ENCODE results near the gene ACTC1.
"Not testable (repeated sequence)": the region's sequence is repeated elsewhere in the genome, so short reads cannot be mapped to it uniquely, and the experiment has no call there.

Gene ACTC1

GRCh38 chr15:34813446-34814190 is 18.3 kb upstream of the ACTC1 start:
- Histone ChIP-seq H3K4me1 (ENCODE audit: control insufficient read depth, insufficient read depth, low read length, poor library complexity, severe bottlenecking) (no peaks in the 10 kb centered on the region), H3K27ac (ENCODE audit: insufficient read depth, low read length, poor library complexity, severe bottlenecking) (no peak overlapping the region), H3K27me3 (replicated peaks; ENCODE audit: control insufficient read depth, insufficient read depth, low read length, poor library complexity, severe bottlenecking) (no peaks in the 10 kb centered on the region), H3K4me3 (ENCODE audit: insufficient read depth, low read depth, low read length, poor library complexity, severe bottlenecking) (no peak overlapping the region), H3K36me3 (ENCODE audit: control insufficient read depth, insufficient read depth, low read length) (no peaks in the 10 kb centered on the region), H3K9me3 (ENCODE audit: control insufficient read depth, low read length) (no peaks in the 10 kb centered on the region)
- DNase-seq: no peak

DNA sequence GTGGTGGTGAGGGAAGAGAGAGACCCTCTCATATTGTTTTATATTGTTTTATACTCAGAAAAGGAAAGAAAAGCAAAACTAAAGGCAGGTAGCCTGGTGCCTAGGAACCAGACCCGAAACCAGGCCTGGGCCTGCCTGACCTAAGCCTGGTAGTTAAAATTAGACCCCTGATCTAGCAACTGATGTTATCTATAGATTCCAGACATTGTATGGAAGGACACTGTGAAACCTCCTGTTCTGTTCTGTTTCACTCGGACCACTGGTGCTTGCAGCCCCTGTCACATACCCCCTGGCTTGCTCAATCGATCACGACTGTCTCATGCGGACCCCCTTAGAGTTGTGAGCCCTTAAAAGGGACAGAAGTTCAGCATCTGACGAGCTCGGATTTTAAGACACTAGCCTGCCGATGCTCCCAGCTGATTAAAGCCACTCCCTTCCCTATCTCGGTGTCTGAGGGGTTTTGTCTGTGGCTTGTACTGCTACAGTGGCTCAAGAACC is 17.6 kb upstream of the ACTC1 start:
- H3K27me3 ChIP-seq (replicated peaks; ENCODE audit: control insufficient read depth, insufficient read depth, low read length, poor library complexity, severe bottlenecking); H3K4me1 ChIP-seq (ENCODE audit: control insufficient read depth, insufficient read depth, low read length, poor library complexity, severe bottlenecking); H3K36me3 ChIP-seq (ENCODE audit: control insufficient read depth, insufficient read depth, low read length); H3K27ac ChIP-seq (ENCODE audit: insufficient read depth, low read length, poor library complexity, severe bottlenecking); DNase-seq; H3K9me3 ChIP-seq (ENCODE audit: control insufficient read depth, low read length); H3K4me3 ChIP-seq (ENCODE audit: insufficient read depth, low read depth, low read length, poor library complexity, severe bottlenecking): not testable (repeated sequence)

GRCh38 chr15:34812369-34812768 is 17.0 kb upstream of the ACTC1 start:
- no peak overlapping the region for H3K27ac ChIP-seq (ENCODE audit: insufficient read depth, low read length, poor library complexity, severe bottlenecking)
- H3K4me3 ChIP-seq (ENCODE audit: insufficient read depth, low read depth, low read length, poor library complexity, severe bottlenecking): no peak overlapping the region
- H3K36me3 ChIP-seq (ENCODE audit: control insufficient read depth, insufficient read depth, low read length): no peaks in the 10 kb centered on the region
- no peaks in the 10 kb centered on the region for H3K9me3 ChIP-seq (ENCODE audit: control insufficient read depth, low read length)
- no peaks in the 10 kb centered on the region for H3K4me1 ChIP-seq (ENCODE audit: control insufficient read depth, insufficient read depth, low read length, poor library complexity, severe bottlenecking)
- no peak for DNase-seq
- no peaks in the 10 kb centered on the region for H3K27me3 ChIP-seq (replicated peaks; ENCODE audit: control insufficient read depth, insufficient read depth, low read length, poor library complexity, severe bottlenecking)

GRCh38 chr15:34810443-34811129 is 15.2 kb upstream of the ACTC1 start:
- no peaks in the 10 kb centered on the region for H3K9me3 ChIP-seq (ENCODE audit: control insufficient read depth, low read length)
- H3K4me3 ChIP-seq (ENCODE audit: insufficient read depth, low read depth, low read length, poor library complexity, severe bottlenecking): no peak overlapping the region
- no peaks in the 10 kb centered on the region for H3K4me1 ChIP-seq (ENCODE audit: control insufficient read depth, insufficient read depth, low read length, poor library complexity, severe bottlenecking)
- no peak for DNase-seq
- H3K36me3 ChIP-seq (ENCODE audit: control insufficient read depth, insufficient read depth, low read length): no peaks in the 10 kb centered on the region
- H3K27me3 ChIP-seq (replicated peaks; ENCODE audit: control insufficient read depth, insufficient read depth, low read length, poor library complexity, severe bottlenecking): no peaks in the 10 kb centered on the region
- H3K27ac ChIP-seq (ENCODE audit: insufficient read depth, low read length, poor library complexity, severe bottlenecking): no peak overlapping the region

- Histone ChIP-seq H3K9me3 (ENCODE audit: control insufficient read depth, low read length) (no peaks in the 10 kb centered on the region), H3K4me3 (ENCODE audit: insufficient read depth, low read depth, low read length, poor library complexity, severe bottlenecking) (no peak overlapping the region), H3K36me3 (ENCODE audit: control insufficient read depth, insufficient read depth, low read length) (no peaks in the 10 kb centered on the region), H3K4me1 (ENCODE audit: control insufficient read depth, insufficient read depth, low read length, poor library complexity, severe bottlenecking) (no peaks in the 10 kb centered on the region), H3K27me3 (replicated peaks; ENCODE audit: control insufficient read depth, insufficient read depth, low read length, poor library complexity, severe bottlenecking) (no peaks in the 10 kb centered on the region), H3K27ac (ENCODE audit: insufficient read depth, low read length, poor library complexity, severe bottlenecking) (no peak overlapping the region)
- DNase-seq: no peak
Observed at GRCh38 chr15:34809186-34809585, 13.8 kb upstream of the ACTC1 start.

DNA sequence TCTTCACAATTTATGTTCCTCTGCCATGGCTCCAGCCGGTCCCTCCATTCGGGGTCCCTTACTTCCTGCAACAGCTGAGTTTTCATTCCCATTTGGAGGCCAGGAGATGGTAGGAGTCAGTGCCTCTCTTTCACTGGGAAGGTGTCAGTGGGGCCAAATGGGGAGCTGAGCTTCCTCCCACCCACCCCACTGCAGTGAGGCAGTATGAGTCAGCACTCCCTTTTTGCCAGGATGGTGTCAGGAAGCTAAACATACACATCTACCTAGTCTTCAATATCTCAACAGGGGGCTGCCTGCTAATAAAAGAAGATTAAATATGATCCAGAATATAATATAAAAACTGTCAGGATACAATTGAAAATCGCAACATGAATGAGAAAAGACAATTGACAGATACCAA is 12.7 kb upstream of the ACTC1 start:
- Histone ChIP-seq H3K27ac (ENCODE audit: insufficient read depth, low read length, poor library complexity, severe bottlenecking) (no peak overlapping the region), H3K4me1 (ENCODE audit: control insufficient read depth, insufficient read depth, low read length, poor library complexity, severe bottlenecking) (no peaks in the 10 kb centered on the region)

GRCh38 chr15:34807241-34807640 is 11.9 kb upstream of the ACTC1 start:
- DNase-seq; H3K27me3 ChIP-seq (replicated peaks; ENCODE audit: control insufficient read depth, insufficient read depth, low read length, poor library complexity, severe bottlenecking); H3K27ac ChIP-seq (ENCODE audit: insufficient read depth, low read length, poor library complexity, severe bottlenecking); H3K4me1 ChIP-seq (ENCODE audit: control insufficient read depth, insufficient read depth, low read length, poor library complexity, severe bottlenecking); H3K4me3 ChIP-seq (ENCODE audit: insufficient read depth, low read depth, low read length, poor library complexity, severe bottlenecking); H3K36me3 ChIP-seq (ENCODE audit: control insufficient read depth, insufficient read depth, low read length); H3K9me3 ChIP-seq (ENCODE audit: control insufficient read depth, low read length): not testable (repeated sequence)

More for the DNA sequence above, 12.7 kb upstream of the ACTC1 start:
- H3K36me3 ChIP-seq (ENCODE audit: control insufficient read depth, insufficient read depth, low read length): no peaks in the 10 kb centered on the region
- H3K9me3 ChIP-seq (ENCODE audit: control insufficient read depth, low read length): no peaks in the 10 kb centered on the region
- no peak overlapping the region for H3K4me3 ChIP-seq (ENCODE audit: insufficient read depth, low read depth, low read length, poor library complexity, severe bottlenecking)
- no peaks in the 10 kb centered on the region for H3K27me3 ChIP-seq (replicated peaks; ENCODE audit: control insufficient read depth, insufficient read depth, low read length, poor library complexity, severe bottlenecking)
- no peak for DNase-seq

GRCh38 chr15:34804776-34805175 is 9.4 kb upstream of the ACTC1 start:
- Histone ChIP-seq H3K36me3 (ENCODE audit: control insufficient read depth, insufficient read depth, low read length) (no peaks in the 10 kb centered on the region), H3K4me1 (ENCODE audit: control insufficient read depth, insufficient read depth, low read length, poor library complexity, severe bottlenecking) (no peaks in the 10 kb centered on the region), H3K4me3 (ENCODE audit: insufficient read depth, low read depth, low read length, poor library complexity, severe bottlenecking) (no peak overlapping the region), H3K27me3 (replicated peaks; ENCODE audit: control insufficient read depth, insufficient read depth, low read length, poor library complexity, severe bottlenecking) (no peaks in the 10 kb centered on the region), H3K27ac (ENCODE audit: insufficient read depth, low read length, poor library complexity, severe bottlenecking) (no peak overlapping the region), H3K9me3 (ENCODE audit: control insufficient read depth, low read length) (no peaks in the 10 kb centered on the region)
- no peak for DNase-seq

GRCh38 chr15:34804113-34804512 is 8.8 kb upstream of the ACTC1 start:
- no peaks in the 10 kb centered on the region for H3K4me1 ChIP-seq (ENCODE audit: control insufficient read depth, insufficient read depth, low read length, poor library complexity, severe bottlenecking)
- H3K4me3 ChIP-seq (ENCODE audit: insufficient read depth, low read depth, low read length, poor library complexity, severe bottlenecking): no peak overlapping the region
- no peaks in the 10 kb centered on the region for H3K9me3 ChIP-seq (ENCODE audit: control insufficient read depth, low read length)
- DNase-seq: no peak
- H3K27me3 ChIP-seq (replicated peaks; ENCODE audit: control insufficient read depth, insufficient read depth, low read length, poor library complexity, severe bottlenecking): no peaks in the 10 kb centered on the region
- no peak overlapping the region for H3K27ac ChIP-seq (ENCODE audit: insufficient read depth, low read length, poor library complexity, severe bottlenecking)
- H3K36me3 ChIP-seq (ENCODE audit: control insufficient read depth, insufficient read depth, low read length): no peaks in the 10 kb centered on the region
